HG02884 (cell line): ENCODE results near the gene PRXL2B.

Source experiments
- ATAC-seq: cut with Tn5 transposase; IDR thresholded peaks from one replicate; pipeline ENCODE4 v1.9.1; 2021; ENCODE audit warnings: mild to moderate bottlenecking, moderate library complexity; ENCODE audit not compliant: unreplicated experiment

PRXL2B gene

GRCh38 chr1:2596530-2597333 lies 10.2 kb downstream of the PRXL2B start:
- ATAC-seq: no peak

- no peak for ATAC-seq
Measured at GRCh38 chr1:2597441-2598328, 11.1 kb downstream of the PRXL2B start.

DNA sequence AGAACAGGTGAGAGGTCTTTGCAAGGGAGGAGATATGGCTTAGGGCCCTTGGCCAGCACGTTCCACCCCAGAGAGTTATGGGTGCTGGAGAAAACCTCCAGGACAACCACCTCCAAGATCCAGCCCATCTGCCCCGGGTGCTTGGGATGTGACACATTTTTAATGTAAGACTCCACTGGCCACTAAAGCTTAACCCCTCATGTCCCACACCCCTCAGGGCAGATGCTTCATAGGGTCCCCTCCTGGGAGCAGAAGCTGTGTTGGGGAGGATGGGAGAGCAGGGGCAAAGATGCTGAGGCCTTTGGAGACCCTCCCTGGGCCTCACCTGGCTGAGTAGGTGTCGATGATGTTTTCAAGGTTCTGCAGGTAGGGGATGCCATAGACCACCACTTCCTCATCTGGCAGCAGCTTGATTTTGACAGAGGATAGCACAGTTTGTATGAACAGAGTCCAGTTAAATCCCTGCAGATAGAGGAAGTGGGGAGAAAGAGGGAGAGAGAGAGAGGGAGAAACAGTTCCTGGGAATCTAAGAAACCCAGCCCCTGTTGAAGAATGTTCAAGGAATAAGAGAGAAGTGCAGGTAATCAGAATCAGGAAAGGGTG lies 11.9 kb downstream of the PRXL2B start:
- ATAC-seq: no peak

GRCh38 chr1:2601721-2602303 lies 15.2 kb downstream of the PRXL2B start:
- ATAC-seq: no peak

- no peak for ATAC-seq
Measured at GRCh38 chr1:2602311-2602835, 15.8 kb downstream of the PRXL2B start.

- no peak for ATAC-seq
Measured at GRCh38 chr1:2602866-2603520, 16.4 kb downstream of the PRXL2B start.

DNA sequence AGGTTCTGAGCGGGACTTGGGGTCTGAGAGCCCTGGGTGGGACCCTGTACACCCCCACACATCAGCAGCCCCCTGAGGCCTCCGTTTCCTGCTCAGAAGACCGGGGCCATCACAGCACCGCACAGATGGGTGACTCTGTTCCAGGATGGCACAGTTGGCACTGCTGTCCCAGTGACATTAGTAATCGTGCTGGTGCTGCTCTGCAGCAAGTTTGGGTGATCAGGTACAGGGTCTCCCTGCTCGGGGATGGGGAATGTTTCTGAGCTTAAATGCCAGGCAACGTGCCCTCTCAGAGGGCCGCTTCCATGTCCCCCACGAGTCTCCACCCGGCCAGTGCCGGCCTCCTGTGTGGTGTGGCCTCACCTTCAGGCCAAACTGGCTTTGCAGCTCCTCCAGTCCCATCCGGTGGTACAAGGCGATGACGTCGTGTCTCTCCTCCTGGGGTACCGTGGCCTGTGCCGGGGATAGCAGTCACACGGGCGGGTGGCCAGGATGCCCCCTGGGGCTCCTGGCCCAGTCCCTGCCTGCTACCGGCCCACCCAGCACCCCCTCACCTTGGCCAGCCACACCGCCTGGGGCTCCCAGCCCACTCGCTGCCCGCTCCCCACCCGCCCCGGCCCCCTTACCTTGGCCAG lies 17.1 kb downstream of the PRXL2B start:
- ATAC-seq: no peak

GRCh38 chr1:2604156-2604843 lies 17.7 kb downstream of the PRXL2B start:
- no peak for ATAC-seq

GRCh38 chr1:2604844-2605508 lies 18.4 kb downstream of the PRXL2B start:
- no peak for ATAC-seq

GRCh38 chr1:2605509-2606395 lies 19.2 kb downstream of the PRXL2B start:
- ATAC-seq: no peak

- ATAC-seq: no peak
Measured at GRCh38 chr1:2606396-2606880, 19.9 kb downstream of the PRXL2B start.

GRCh38 chr1:2606881-2607621 lies 20.5 kb downstream of the PRXL2B start:
- ATAC-seq: no peak

DNA sequence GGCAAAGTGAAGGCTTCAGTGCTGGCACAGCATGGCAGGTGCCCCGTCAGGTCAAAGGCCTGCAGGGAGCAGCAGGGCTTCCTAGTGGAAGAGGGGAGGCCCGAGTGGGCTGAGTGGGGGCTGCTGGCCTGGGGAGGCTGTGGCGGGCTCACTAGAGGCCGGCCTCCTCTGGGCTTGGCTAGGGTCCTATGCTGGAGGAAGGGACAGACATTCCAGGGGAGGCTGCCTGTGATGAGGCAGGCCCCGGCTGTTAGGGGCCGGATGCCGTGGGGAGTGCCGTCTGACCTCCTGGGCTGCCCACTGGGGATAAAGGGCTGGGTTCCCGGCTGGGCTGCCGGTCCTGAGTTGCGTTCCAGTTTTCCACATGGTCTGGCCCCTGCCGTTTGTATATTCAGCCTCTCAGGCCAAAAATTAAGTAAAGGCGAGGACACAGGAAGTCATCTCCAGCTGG lies 21.1 kb downstream of the PRXL2B start:
- no peak for ATAC-seq

DNA sequence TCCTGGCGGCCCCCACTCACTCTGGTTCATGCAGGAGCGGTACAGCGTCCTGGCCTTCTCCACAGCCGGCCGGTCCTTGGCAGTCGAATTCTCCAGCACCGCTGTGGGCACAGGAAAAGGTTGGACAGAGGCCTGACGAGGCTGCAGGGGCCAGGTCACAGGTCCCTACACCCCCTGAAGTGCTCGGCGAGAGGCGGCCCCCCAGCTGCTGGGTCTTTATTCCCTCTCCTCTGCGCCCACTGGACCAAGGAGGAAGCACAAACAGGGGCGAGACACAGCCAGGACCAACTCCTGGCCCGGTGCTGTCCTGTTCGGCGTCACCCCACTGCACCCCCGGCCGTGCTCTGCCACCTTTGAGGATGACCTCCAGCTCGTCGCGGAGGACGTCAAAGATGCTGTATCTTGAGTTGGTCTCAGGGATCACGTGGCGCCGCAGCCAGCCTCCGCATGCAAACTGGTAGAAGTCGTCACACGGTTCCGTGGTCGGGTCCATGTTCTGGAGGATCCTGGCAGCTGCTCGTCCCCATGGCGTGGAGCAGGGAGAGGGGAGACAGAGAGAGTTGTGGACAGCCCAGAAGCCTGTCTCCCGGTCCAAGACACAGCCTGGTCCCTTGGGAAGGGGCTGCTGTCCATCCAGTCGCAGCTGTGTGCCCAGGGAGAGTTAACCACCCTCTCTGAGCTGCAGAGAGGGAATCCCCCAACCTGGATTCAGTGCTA lies 22.9 kb downstream of the PRXL2B start:
- ATAC-seq: no peak

DNA sequence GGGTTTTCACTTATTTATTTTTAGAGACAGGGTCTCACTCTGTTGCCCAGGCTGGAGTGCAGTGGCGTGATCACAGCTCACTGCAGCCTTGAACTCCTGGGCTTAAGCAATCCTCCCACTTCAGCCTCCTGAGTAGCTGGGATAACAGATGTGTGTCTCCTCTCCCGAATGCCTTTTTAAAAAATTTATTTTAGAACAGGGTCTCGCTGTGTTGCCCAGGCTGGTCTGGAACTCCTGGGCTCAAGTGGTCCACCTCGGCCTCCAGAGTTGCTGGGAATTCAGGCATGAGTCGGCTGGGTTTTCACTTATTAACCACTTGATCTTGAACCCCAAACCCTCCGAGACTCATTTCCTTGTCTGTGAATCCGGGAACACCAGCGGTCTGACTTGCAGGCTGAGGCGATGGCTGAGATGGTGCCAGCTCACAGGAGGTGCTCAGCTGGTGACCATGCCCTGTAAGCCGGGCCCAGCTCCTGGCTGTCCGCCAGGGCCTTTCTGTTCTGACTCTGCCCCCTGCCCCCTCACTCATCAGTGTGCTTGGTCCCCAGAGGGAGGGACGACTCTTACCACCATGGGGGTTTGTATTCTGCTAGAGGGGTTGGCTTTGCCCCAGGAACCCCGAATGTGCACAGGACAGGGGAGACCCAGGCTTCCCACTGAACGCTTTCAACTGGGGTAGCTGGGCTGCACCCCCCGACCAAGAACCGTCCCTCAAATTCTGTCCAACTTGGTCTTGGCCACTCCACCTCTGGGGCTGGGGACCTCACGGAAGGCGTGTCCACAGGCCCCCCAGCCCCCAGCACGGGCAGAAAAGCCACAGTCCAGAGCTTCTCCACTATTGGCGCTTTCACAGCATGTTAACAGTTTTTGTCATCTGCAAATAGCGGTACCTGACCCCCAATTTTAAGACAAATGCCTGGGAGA lies 23.7 kb downstream of the PRXL2B start:
- ATAC-seq: no peak
